HepG2 (cell line): ENCODE measurements around the gene STK40. TPM values are rescaled to one million over a fixed set of nuclear protein-coding genes. Genes with fewer than 3 reads are reported as not detected.

Experiments
- ATAC-seq: fragments of 200-7000 bp; cut with Tn5 transposase; 3 replicates; pipeline ENCODE4 v1.9.1; 2020; ENCODE audit warnings: mild to moderate bottlenecking, moderate library complexity
- BruUV-seq: library from RNA; stranded (reverse); fragments of 400-500 nt; replicated peaks from 2 replicates; lab custom pipeline; 2021; lab: Mats Ljungman, UMichigan
- CTCF ChIA-PET: fragments of 300-600 bp; formaldehyde crosslinking; extraction: SDS; loops from one replicate; lab custom pipeline; 2021; ENCODE audit warnings: low total read pairs, inconsistent platforms, low intra/inter-chr PET ratio; lab: Yijun Ruan, JAX
- POLR2A ChIA-PET: fragments of 350-600 bp; sonication (Branson Sonifier 250); formaldehyde crosslinking; loops from one replicate; lab custom pipeline; 2020; ENCODE audit warnings: antibody characterized with exemption, inconsistent platforms; lab: Yijun Ruan, JAX
- DNase-seq: peaks from one replicate; pipeline ENCODE4 v3.0.0-alpha.2; 2015; ENCODE audit warnings: low spot score
- FAIRE-seq: peaks from 3 replicates; lab custom pipeline; 2011; peaks lifted over from hg19 to GRCh38; lab: Jason Lieb, UNC
- H2AFZ ChIP-seq: one replicate; pipeline ENCODE4 v1.6.1; 2011; ENCODE audit warnings: low read length, inconsistent platforms
- H3K27ac ChIP-seq: fragments of 300-600 bp; 3 replicates; pipeline ENCODE4 v1.8.0; 2011; ENCODE audit warnings: mixed run types, mild to moderate bottlenecking, mixed read lengths, low read length, inconsistent platforms; ENCODE audit not compliant: insufficient read depth; ENCODE audit errors: extremely low read length
- H3K27me3 ChIP-seq, 2 experiments: fragments of 200-600 bp in 1 of 2; 2 replicates in 1 of 2; 3 replicates in 1 of 2; pipeline versions ENCODE4 v1.6.0 to v1.8.0; 2011; ENCODE audit warnings: low read length in 2 of 2, mild to moderate bottlenecking in 2 of 2, moderate library complexity in 2 of 2, inconsistent platforms in 1 of 2; ENCODE audit not compliant: insufficient read depth in 2 of 2, control insufficient read depth in 1 of 2
- H3K36me3 ChIP-seq, 2 experiments: fragments of 200-600 bp in 1 of 2; replicated peaks in 1 of 2; 2 replicates in 1 of 2; 3 replicates in 1 of 2; pipeline versions ENCODE4 v1.5.1 to v1.8.0; 2011; ENCODE audit warnings: low read length in 2 of 2, inconsistent platforms in 1 of 2; ENCODE audit not compliant: insufficient read depth in 2 of 2, control insufficient read depth in 1 of 2
- H3K4me1 ChIP-seq: 2 replicates; pipeline ENCODE4 v1.5.1; 2012; ENCODE audit warnings: low read length, inconsistent platforms; ENCODE audit not compliant: insufficient read depth
- H3K4me2 ChIP-seq: 2 replicates; pipeline ENCODE4 v1.6.0; 2011; ENCODE audit warnings: low read depth, low read length, inconsistent platforms
- H3K4me3 ChIP-seq, 3 experiments: fragments of 200-600 bp in 1 of 3; sonication (generic), shearing (Covaris generic) in 1 of 3; replicated peaks in 1 of 3; 2 replicates each; pipeline ENCODE4 v1.5.1; 2011 to 2016; ENCODE audit warnings: low read length in 3 of 3, inconsistent platforms in 2 of 3, low read depth in 2 of 3, mild to moderate bottlenecking in 2 of 3, control low read depth in 1 of 3, mixed read lengths in 1 of 3; ENCODE audit not compliant: insufficient read depth in 1 of 3
- H3K79me2 ChIP-seq: one replicate; pipeline ENCODE4 v1.6.1; 2011; ENCODE audit warnings: low read length, inconsistent platforms; ENCODE audit not compliant: insufficient read depth
- H3K9ac ChIP-seq: 2 replicates; pipeline ENCODE4 v1.6.0; 2011; ENCODE audit warnings: mild to moderate bottlenecking, low read depth, low read length, inconsistent platforms; ENCODE audit not compliant: insufficient read depth
- H3K9me3 ChIP-seq: 2 replicates; pipeline ENCODE4 v1.5.1; 2012; ENCODE audit warnings: mild to moderate bottlenecking, low read length
- H4K20me1 ChIP-seq: 2 replicates; pipeline ENCODE4 v1.6.0; 2011; ENCODE audit warnings: inconsistent platforms, mild to moderate bottlenecking, low read length, moderate library complexity; ENCODE audit not compliant: insufficient read depth
- AGO2 ChIP-seq: fragments of 200-400 bp; formaldehyde crosslinking; optimal IDR thresholded peaks from 2 replicates; pipeline ENCODE3; 2017; ENCODE audit warnings: mild to moderate bottlenecking, low read depth, low read length, moderate library complexity
- BORCS8-MEF2B ChIP-seq: sonication (generic); formaldehyde crosslinking; IDR thresholded peaks from 2 replicates; pipeline ENCODE4 v1.8.0; 2022; ENCODE audit warnings: mild to moderate bottlenecking, missing genetic modification reagents
- CBX1 ChIP-seq: IDR thresholded peaks from one replicate; pipeline ENCODE4 v1.6.1; 2016; ENCODE audit warnings: antibody characterized with exemption, low read depth
- CBX5 ChIP-seq: sonication (generic); formaldehyde crosslinking; IDR thresholded peaks from 2 replicates; pipeline ENCODE4 v1.4.0; 2020; ENCODE audit warnings: missing genetic modification reagents, borderline replicate concordance
- DMAP1 ChIP-seq: IDR thresholded peaks from 2 replicates; pipeline ENCODE4 v1.6.1; 2016
- ETS1 ChIP-seq: sonication (generic); formaldehyde crosslinking; IDR thresholded peaks from 2 replicates; pipeline ENCODE4 v1.4.0; 2020; ENCODE audit warnings: missing genetic modification reagents
- FOSL2 ChIP-seq: sonication (generic); formaldehyde crosslinking; IDR thresholded peaks from 2 replicates; pipeline ENCODE4 v1.4.0; 2020; ENCODE audit warnings: missing genetic modification reagents
- HIC2 ChIP-seq: sonication (generic); formaldehyde crosslinking; IDR thresholded peaks from 2 replicates; pipeline ENCODE4 v1.9.0; 2022; ENCODE audit warnings: low read depth, missing genetic modification reagents
- HNF4G ChIP-seq, 2 experiments: sonication (generic) in 1 of 2; formaldehyde crosslinking in 1 of 2; IDR thresholded peaks; 2 replicates each; pipeline versions ENCODE4 v1.4.0 to v1.6.1; 2011 to 2020; ENCODE audit warnings: borderline replicate concordance in 2 of 2, low read depth in 2 of 2, mild to moderate bottlenecking in 2 of 2, low read length in 1 of 2, missing genetic modification reagents in 1 of 2, moderate library complexity in 1 of 2
- HNRNPL ChIP-seq: fragments of 200-400 bp; formaldehyde crosslinking; IDR thresholded peaks from 2 replicates; pipeline ENCODE4 v1.6.1; 2017; ENCODE audit warnings: mild to moderate bottlenecking, low read depth, low read length
- ISL2 ChIP-seq: sonication (generic); formaldehyde crosslinking; IDR thresholded peaks from 2 replicates; pipeline ENCODE4 v1.5.0; 2020; ENCODE audit warnings: missing genetic modification reagents
- RBM22 ChIP-seq: fragments of 200-400 bp; formaldehyde crosslinking; optimal IDR thresholded peaks from 2 replicates; pipeline ENCODE3; 2017; ENCODE audit warnings: mild to moderate bottlenecking, low read length, moderate library complexity
- RFXAP ChIP-seq: sonication (generic); formaldehyde crosslinking; IDR thresholded peaks from 2 replicates; pipeline ENCODE4 v1.4.0; 2020; ENCODE audit warnings: missing genetic modification reagents, borderline replicate concordance
- SNAI1 ChIP-seq: sonication (generic); formaldehyde crosslinking; IDR thresholded peaks from 2 replicates; pipeline ENCODE4 v1.5.0; 2020; ENCODE audit warnings: mild to moderate bottlenecking, missing genetic modification reagents, borderline replicate concordance
- ZBTB33 ChIP-seq: sonication (generic); formaldehyde crosslinking; IDR thresholded peaks from 2 replicates; pipeline ENCODE4 v1.4.0; 2020; ENCODE audit warnings: missing genetic modification reagents
- ZNF101 ChIP-seq: sonication (generic); formaldehyde crosslinking; IDR thresholded peaks from 2 replicates; pipeline ENCODE4 v1.4.0; 2020; ENCODE audit warnings: mild to moderate bottlenecking, low read depth, missing genetic modification reagents, borderline replicate concordance
- ZNF281 ChIP-seq: sonication (generic); formaldehyde crosslinking; IDR thresholded peaks from 2 replicates; pipeline ENCODE4 v1.4.0; 2020; ENCODE audit warnings: missing genetic modification reagents, borderline replicate concordance
- WGBS: methylation state at CpG from one replicate; pipeline ENCODE4 v1.1.6; 2017; ENCODE audit warnings: low lambda C conversion rate; 5-methylcytosine and 5-hydroxymethylcytosine counted together
- in situ Hi-C: cut with HindIII; loops from 2 replicates; pipeline ENCODE4 v1.10.0; 2017; ENCODE audit warnings: low pct_unique_long_range_greater_than_20kb; ENCODE audit not compliant: extremely low pct_ligation_motif_present
- intact Hi-C: fragments of 100-400 bp; cut with micrococcal nuclease; formaldehyde crosslinking; loops from one replicate; pipeline ENCODE4 v1.10.0; 2022; ENCODE audit not compliant: unreplicated experiment
- polyA plus RNA-seq, 8 experiments: library from polyadenylated mRNA; depleted of rRNA in 3 of 8; stranded (reverse) in 7 of 8; unstranded in 1 of 8; fragments of >200 nt; fragmentation: Illumina TruSeq in 4 of 8; extraction: Trizol in 4 of 8; gene quantifications; 2 replicates each; pipeline versions ENCODE4 v1.2.1 to v1.2.3, GENCODE V29; 2011 to 2016; ENCODE audit warnings: low read depth in 4 of 8, missing spikeins in 1 of 8, mixed read lengths in 1 of 8; ENCODE audit not compliant: insufficient read depth in 1 of 8
- total RNA-seq, 5 experiments: library from RNA; depleted of rRNA; stranded (reverse); fragments of >200 nt; fragmentation: Illumina TruSeq; extraction: Trizol; gene quantifications; 2 replicates each; pipeline ENCODE4 v1.2.3, GENCODE V29; 2016; ENCODE audit warnings: low read depth in 1 of 5

Gene STK40
- total and polyA plus RNA-seq, 2 of the 13 experiments (the other 11 are each of a cell fraction or from before 2014, with no cell fraction given): 33.8 to 35.1 TPM

DNA sequence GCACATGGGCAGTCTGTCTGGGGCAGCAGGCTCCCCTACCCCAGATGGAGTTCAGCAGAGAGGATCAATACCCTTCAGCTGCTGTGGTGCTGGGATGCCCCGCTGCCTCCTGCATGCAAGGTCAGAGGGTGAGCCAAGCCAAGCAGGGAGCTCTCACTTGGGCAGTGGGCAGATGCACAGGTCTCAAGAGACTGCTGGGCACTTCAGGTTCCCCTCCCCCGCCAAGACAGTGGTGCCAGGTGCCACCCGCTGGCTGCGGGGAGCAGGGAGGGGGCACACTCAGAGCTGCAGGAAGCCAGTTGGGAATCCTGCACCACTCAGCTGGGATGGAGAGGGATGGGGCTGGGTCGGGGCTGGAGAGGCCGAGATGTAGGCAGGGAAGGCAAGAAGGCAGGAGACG is 46.5 kb downstream of the STK40 start:
- peaks cover 12 to 27% of the 10 kb centered on the region in 2 experiments; a peak in 4 of 5 replicates for H3K36me3 ChIP-seq
- no peaks in the 10 kb centered on the region for H3K79me2 ChIP-seq
- BruUV-seq: no TSS peak
- in situ Hi-C loops (no loop called here), intact Hi-C loops (no loop called here)
- POLR2A ChIA-PET: interaction anchor here (0.6 kb wide), 1 partner anchor 68 kb away, joined by 4 read pairs; no protein-coding TSS in a partner anchor
- H3K27ac ChIP-seq: no peak overlapping the region
- peaks cover 26% of the 10 kb centered on the region for H3K4me1 ChIP-seq
- H3K4me2 ChIP-seq: no peak overlapping the region
- FAIRE-seq (no peak), ATAC-seq (no peak), DNase-seq (no peak)
- H3K27me3 ChIP-seq: peaks cover 0 to 9% of the 10 kb centered on the region in 2 experiments; a peak in 2 of 5 replicates
- no peaks in the 10 kb centered on the region for H4K20me1 ChIP-seq
- CTCF ChIA-PET: no interaction called here
- H3K4me3 ChIP-seq: no peak overlapping the region
- no peak overlapping the region for H3K9ac ChIP-seq
- no peaks in the 10 kb centered on the region for H3K9me3 ChIP-seq
- no peak overlapping the region for H2AFZ ChIP-seq
- WGBS: 96% methylated on average over 4 of the region's 7 CpGs
- TF ChIP-seq CBX5 (CRISPR knock-in tag) (no peak), HNF4G (IDR thresholded peaks at IDR 0.05; ENCODE audit: borderline replicate concordance, low read depth, low read length) (no peak), HNF4G (CRISPR knock-in tag; IDR thresholded peaks at IDR 0.05; ENCODE audit: borderline replicate concordance, low read depth) (no peak), FOSL2 (CRISPR knock-in tag) (no peak), DMAP1 (CRISPR knock-in tag) (no peak), AGO2 (peak; percentile 37), ETS1 (no peak), ZNF101 (CRISPR knock-in tag) (no peak), ZBTB33 (peak; percentile 72), ZNF281 (0 out of 2 replicates have a peak, but pooled peaks have one; percentile 18), RBM22 (peak; percentile 60), ISL2 (CRISPR knock-in tag) (no peak), HNRNPL (0 out of 2 replicates have a peak, but pooled peaks have one; percentile 27), HIC2 (CRISPR knock-in tag) (no peak), BORCS8-MEF2B (CRISPR knock-in tag) (no peak), CBX1 (no peak), SNAI1 (no peak), RFXAP (no peak)
